Brain microvascular endothelial cell (primary cell): Measurements from ENCODE around the gene KRTAP1-3.
"Not testable (repeated sequence)": the region's sequence is repeated elsewhere in the genome, so short reads cannot be mapped to it uniquely, and the experiment has no call there.

Source experiments
- DNase-seq: peaks from one replicate; pipeline ENCODE4 v3.0.0-alpha.2; 2020
- H3K27ac ChIP-seq: fragments of 250-450 bp; sonication (Bioruptor Pico); 2 replicates; pipeline ENCODE4 v1.5.1; 2020; ENCODE audit warnings: mild to moderate bottlenecking, moderate library complexity
- H3K27me3 ChIP-seq: fragments of 250-450 bp; sonication (Bioruptor Pico); replicated peaks from 2 replicates; pipeline ENCODE4 v1.5.1; 2020; ENCODE audit warnings: mild to moderate bottlenecking
- H3K36me3 ChIP-seq: fragments of 250-450 bp; sonication (Bioruptor Pico); replicated peaks from 2 replicates; pipeline ENCODE4 v1.5.1; 2020; ENCODE audit warnings: mild to moderate bottlenecking
- H3K4me3 ChIP-seq: 2 replicates; pipeline ENCODE4 v1.5.1; 2011; ENCODE audit warnings: low read depth, mild to moderate bottlenecking, control low read depth, low read length, moderate library complexity
- in situ Hi-C: cut with HindIII; loops from 2 replicates; pipeline ENCODE4 v1.10.0; 2017; ENCODE audit warnings: low sequenced_read_pairs, low pct_ligation_motif_present
- TF ChIP-seq, protein P1 (sequence below): IDR thresholded peaks from 2 replicates; pipeline ENCODE4 v1.5.1; 2011; ENCODE audit warnings: low read depth, mild to moderate bottlenecking, moderate library complexity, low read length, control low read depth, inconsistent platforms; ENCODE audit errors: missing control alignments

The KRTAP1-3 gene

DNA sequence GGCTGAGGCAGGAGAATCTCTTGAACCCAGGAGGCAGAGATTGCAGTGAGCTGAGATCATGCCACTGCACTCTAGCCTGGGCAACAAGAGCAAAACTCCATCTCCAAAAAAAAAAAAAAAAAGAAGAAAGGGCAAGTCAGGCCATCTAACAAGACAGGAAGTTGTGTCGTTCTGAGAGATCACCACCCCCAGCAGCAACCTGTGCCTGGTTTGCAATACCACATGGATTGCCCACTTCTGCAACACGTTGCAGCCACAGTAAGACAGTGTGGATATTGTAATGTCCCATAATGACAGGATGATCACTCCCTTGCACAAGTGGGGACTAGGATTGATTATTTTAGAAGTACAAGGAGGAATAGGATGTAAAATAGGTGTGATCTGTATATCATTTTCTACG, 34.4 kb upstream of the KRTAP1-3 start:
- H3K36me3 ChIP-seq = no peaks in the 10 kb centered on the region
- TF ChIP-seq, protein P1, sequence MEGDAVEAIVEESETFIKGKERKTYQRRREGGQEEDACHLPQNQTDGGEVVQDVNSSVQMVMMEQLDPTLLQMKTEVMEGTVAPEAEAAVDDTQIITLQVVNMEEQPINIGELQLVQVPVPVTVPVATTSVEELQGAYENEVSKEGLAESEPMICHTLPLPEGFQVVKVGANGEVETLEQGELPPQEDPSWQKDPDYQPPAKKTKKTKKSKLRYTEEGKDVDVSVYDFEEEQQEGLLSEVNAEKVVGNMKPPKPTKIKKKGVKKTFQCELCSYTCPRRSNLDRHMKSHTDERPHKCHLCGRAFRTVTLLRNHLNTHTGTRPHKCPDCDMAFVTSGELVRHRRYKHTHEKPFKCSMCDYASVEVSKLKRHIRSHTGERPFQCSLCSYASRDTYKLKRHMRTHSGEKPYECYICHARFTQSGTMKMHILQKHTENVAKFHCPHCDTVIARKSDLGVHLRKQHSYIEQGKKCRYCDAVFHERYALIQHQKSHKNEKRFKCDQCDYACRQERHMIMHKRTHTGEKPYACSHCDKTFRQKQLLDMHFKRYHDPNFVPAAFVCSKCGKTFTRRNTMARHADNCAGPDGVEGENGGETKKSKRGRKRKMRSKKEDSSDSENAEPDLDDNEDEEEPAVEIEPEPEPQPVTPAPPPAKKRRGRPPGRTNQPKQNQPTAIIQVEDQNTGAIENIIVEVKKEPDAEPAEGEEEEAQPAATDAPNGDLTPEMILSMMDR = no peak
- H3K4me3 ChIP-seq = no peak overlapping the region
- in situ Hi-C loops = no loop called here
- H3K27ac ChIP-seq = no peak overlapping the region
- DNase-seq = no peak
- no peaks in the 10 kb centered on the region for H3K27me3 ChIP-seq

DNA sequence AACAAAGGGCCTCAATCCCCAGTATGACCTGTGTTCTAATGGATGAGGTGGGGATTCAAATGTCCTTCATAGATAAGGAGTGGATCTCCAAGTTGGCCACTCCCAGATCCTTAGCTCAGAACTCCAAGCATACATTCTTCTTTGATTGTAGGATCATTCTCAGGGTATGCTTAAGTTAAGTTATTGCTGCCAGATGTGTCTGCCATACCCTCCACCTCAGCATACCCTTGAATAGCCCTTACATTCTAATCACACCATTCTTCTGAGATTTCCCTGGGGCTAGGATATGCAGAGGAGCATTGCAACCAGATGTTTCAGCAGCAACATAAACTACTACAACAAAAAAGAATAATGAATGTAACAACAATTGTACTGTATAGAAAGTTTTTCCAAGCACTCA, 32.6 kb upstream of the KRTAP1-3 start:
- in situ Hi-C loops = no loop called here
- no peaks in the 10 kb centered on the region for H3K27me3 ChIP-seq

GRCh38 chr17:41065829-41066624, 31.4 kb upstream of the KRTAP1-3 start, which contains the start of gene KRTAP2-4:
TSS of gene KRTAP2-4 (minus strand) at chr17:41065879. CDS start at chr17:41065845, 34 bp downstream.
- in situ Hi-C loops = no loop called here

More for the DNA sequence above, 32.6 kb upstream of the KRTAP1-3 start:
- Histone ChIP-seq H3K36me3 (no peaks in the 10 kb centered on the region), H3K27ac (no peak overlapping the region), H3K4me3 (no peak overlapping the region)
- DNase-seq = no peak
- TF ChIP-seq, protein P1 = no peak

GRCh38 chr17:41065016-41065689, 30.5 kb upstream of the KRTAP1-3 start:
- in situ Hi-C loops, H3K27me3 ChIP-seq, DNase-seq: not testable (repeated sequence)

More at GRCh38 chr17:41065829-41066624, 31.4 kb upstream of the KRTAP1-3 start, which contains the start of gene KRTAP2-4:
- H3K27ac ChIP-seq = peak within 1 kb of the TSS; percentile 57
- no peaks in the 10 kb centered on the region for H3K27me3 ChIP-seq
- TF ChIP-seq, protein P1 = no peak
- peak; percentile 94 for DNase-seq
- no peak within 1 kb of the TSS for H3K4me3 ChIP-seq
- H3K36me3 ChIP-seq = no peaks in the 10 kb centered on the region

GRCh38 chr17:41064301-41064700, 29.6 kb upstream of the KRTAP1-3 start:
- Histone ChIP-seq H3K36me3 (no peaks in the 10 kb centered on the region), H3K4me3 (no peak overlapping the region), H3K27ac (no peak overlapping the region), H3K27me3 (no peaks in the 10 kb centered on the region)
- TF ChIP-seq, protein P1 = no peak
- in situ Hi-C loops = no loop called here
- DNase-seq = no peak

More at GRCh38 chr17:41065016-41065689, 30.5 kb upstream of the KRTAP1-3 start:
- not testable (repeated sequence) for H3K36me3 ChIP-seq, H3K4me3 ChIP-seq, H3K27ac ChIP-seq

DNA sequence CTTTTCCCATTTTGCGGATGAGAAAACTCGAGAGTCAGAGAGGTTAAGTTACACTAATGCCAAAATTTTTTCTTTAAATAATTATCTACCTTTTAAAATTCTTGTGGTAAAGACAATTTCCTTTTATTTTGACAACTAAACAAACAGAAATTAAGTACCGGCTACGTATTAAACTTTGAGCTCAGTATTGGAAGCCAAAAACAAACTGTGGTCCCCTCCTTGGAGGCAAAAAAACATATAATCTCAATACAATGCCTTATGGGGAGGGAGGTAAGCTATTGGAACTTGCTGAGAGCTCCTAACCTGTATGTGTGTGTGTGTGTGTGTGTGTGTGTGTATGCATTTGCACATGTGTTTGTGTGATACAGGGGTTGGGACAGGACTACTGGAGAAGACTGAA, 28.8 kb upstream of the KRTAP1-3 start:
- in situ Hi-C loops = no loop called here
- DNase-seq = no peak
- Histone ChIP-seq H3K4me3 (no peak overlapping the region), H3K27me3 (no peaks in the 10 kb centered on the region), H3K27ac (no peak overlapping the region), H3K36me3 (no peaks in the 10 kb centered on the region)
- TF ChIP-seq, protein P1 = no peak
